Panc1 (cell line): ENCODE measurements around the gene DVL1. TPM values are rescaled to one million over a fixed set of nuclear protein-coding genes. Genes with fewer than 3 reads are reported as not detected.

Source experiments
- ATAC-seq: fragments of 200-7000 bp; cut with Tn5 transposase; 2 replicates; pipeline ENCODE4 v1.9.1; 2020; ENCODE audit warnings: mild to moderate bottlenecking, moderate library complexity
- BruUV-seq: library from RNA; stranded (reverse); fragments of 400-500 nt; replicated peaks from 2 replicates; lab custom pipeline; 2021; lab: Mats Ljungman, UMichigan
- CTCF ChIA-PET: fragments of 300-600 bp; sonication (Branson Sonifier 250); formaldehyde crosslinking; loops from one replicate; lab custom pipeline; 2022; ENCODE audit warnings: antibody characterized with exemption; lab: Charles Lee
- POLR2A ChIA-PET: fragments of 300-600 bp; sonication (Branson Sonifier 250); formaldehyde crosslinking; loops from one replicate; lab custom pipeline; 2022; ENCODE audit warnings: antibody characterized with exemption; lab: Charles Lee
- DNase-seq: peaks from one replicate; pipeline ENCODE4 v3.0.0-alpha.2; 2010; ENCODE audit warnings: low read depth, low spot score
- H3K27ac ChIP-seq: 2 replicates; pipeline ENCODE4 v1.5.1; 2011; ENCODE audit warnings: mild to moderate bottlenecking, low read length, inconsistent platforms
- H3K27me3 ChIP-seq: fragments of 200-500 bp; sonication (Bioruptor generic); 2 replicates; pipeline ENCODE4 v1.6.0; 2014; ENCODE audit warnings: low read length, inconsistent platforms; ENCODE audit not compliant: control insufficient read depth, insufficient read depth
- H3K36me3 ChIP-seq: fragments of 200-500 bp; sonication (Bioruptor generic); 2 replicates; pipeline ENCODE4 v1.5.1; 2014; ENCODE audit warnings: inconsistent platforms, mild to moderate bottlenecking, low read length, moderate library complexity; ENCODE audit not compliant: control insufficient read depth, insufficient read depth
- H3K4me1 ChIP-seq: 2 replicates; pipeline ENCODE4 v1.5.1; 2011; ENCODE audit warnings: inconsistent platforms, mild to moderate bottlenecking, low read length, moderate library complexity; ENCODE audit not compliant: control insufficient read depth, insufficient read depth
- H3K4me3 ChIP-seq, 2 experiments: 2 replicates each; pipeline ENCODE4 v1.5.1; 2011 to 2012; ENCODE audit warnings: low read depth in 2 of 2, low read length in 2 of 2, mild to moderate bottlenecking in 2 of 2, inconsistent platforms in 1 of 2, moderate library complexity in 1 of 2
- H3K9me3 ChIP-seq: fragments of 200-500 bp; sonication (Bioruptor generic); 2 replicates; pipeline ENCODE4 v1.5.1; 2014; ENCODE audit warnings: low read depth, mild to moderate bottlenecking, inconsistent platforms, low read length, moderate library complexity; ENCODE audit not compliant: control insufficient read depth, insufficient read depth
- CTCF ChIP-seq: fragments of 450-650 bp; IDR thresholded peaks from 2 replicates; pipeline ENCODE4 v1.5.1; 2017; ENCODE audit warnings: mild to moderate bottlenecking
- POLR2AphosphoS5 ChIP-seq: IDR thresholded peaks from 2 replicates; pipeline ENCODE4 v1.6.1; 2012; ENCODE audit warnings: mild to moderate bottlenecking, low read depth, low read length, moderate library complexity
- REST ChIP-seq, 2 experiments: IDR thresholded peaks; 2 replicates each; pipeline ENCODE4 v1.6.1; 2011 to 2012; ENCODE audit warnings: low read depth in 2 of 2, control low read depth in 1 of 2, low read length in 1 of 2, mild to moderate bottlenecking in 1 of 2, moderate library complexity in 1 of 2; ENCODE audit not compliant: insufficient read depth in 1 of 2
- SIN3A ChIP-seq: IDR thresholded peaks from 2 replicates; pipeline ENCODE4 v1.6.1; 2012; ENCODE audit warnings: low read depth, mild to moderate bottlenecking, low read length, moderate library complexity, borderline replicate concordance; ENCODE audit not compliant: insufficient read depth
- TCF7L2 ChIP-seq: IDR thresholded peaks from 2 replicates; pipeline ENCODE4 v1.6.1; 2011; ENCODE audit warnings: mild to moderate bottlenecking, low read depth, low read length, inconsistent platforms
- in situ Hi-C: cut with HindIII; loops from 2 replicates; pipeline ENCODE4 v1.10.0; 2016; ENCODE audit warnings: low sequenced_read_pairs, low pct_unique_long_range_greater_than_20kb
- intact Hi-C: fragments of 100-400 bp; cut with micrococcal nuclease; formaldehyde crosslinking; loops from one replicate; pipeline ENCODE4 v1.10.0; 2022; ENCODE audit not compliant: unreplicated experiment
- total RNA-seq: library from RNA; stranded (reverse); gene quantifications from one replicate; pipeline ENCODE4 v1.2.1, GENCODE V29; 2021; ENCODE audit not compliant: unreplicated experiment

DVL1 gene
- total RNA-seq, 1 experiment from 2014 or later: 144 TPM

GRCh38 chr1:1315435-1315954, 33.7 kb downstream of the DVL1 start:
- TF ChIP-seq CTCF: no peak
- TF ChIP-seq REST (IDR thresholded peaks at IDR 0.05; ENCODE audit: insufficient read depth in 1 of 2, low read depth in 2 of 2, low read length in 1 of 2): no peak
- TF ChIP-seq POLR2AphosphoS5: 0 out of 2 replicates have a peak, but pooled peaks have one; percentile 30
- no peak overlapping the region for H3K27ac ChIP-seq
- peaks cover 21% of the 10 kb centered on the region for H3K4me1 ChIP-seq
- H3K4me3 ChIP-seq: no peak overlapping the region
- H3K36me3 ChIP-seq: no peaks in the 10 kb centered on the region; the same call in none of the 2 replicates
- no peaks in the 10 kb centered on the region for H3K9me3 ChIP-seq
- H3K27me3 ChIP-seq: no peaks in the 10 kb centered on the region
- in situ Hi-C loops: no loop called here
- DNase-seq (no peak), ATAC-seq (no peak)
- ChIA-PET CTCF (no interaction called here), POLR2A (no interaction called here)
- no TSS peak for BruUV-seq
- intact Hi-C loops: no loop called here

GRCh38 chr1:1314678-1315335, 34.4 kb downstream of the DVL1 start:
- intact Hi-C loops (no loop called here), in situ Hi-C loops (no loop called here)
- CTCF ChIA-PET: no interaction called here
- DNase-seq (no peak), ATAC-seq (no peak)
- no peaks in the 10 kb centered on the region for H3K9me3 ChIP-seq
- no peaks in the 10 kb centered on the region; the same call in none of the 2 replicates for H3K36me3 ChIP-seq
- no peaks in the 10 kb centered on the region for H3K27me3 ChIP-seq
- BruUV-seq: no TSS peak
- POLR2A ChIA-PET: no interaction called here
- peaks cover 25% of the 10 kb centered on the region for H3K4me1 ChIP-seq
- H3K27ac ChIP-seq: no peak overlapping the region
- TF ChIP-seq POLR2AphosphoS5: no peak
- no peak for TF ChIP-seq CTCF
- no peak for TF ChIP-seq SIN3A
- TF ChIP-seq TCF7L2: no peak
- no peak for TF ChIP-seq REST (IDR thresholded peaks at IDR 0.05; ENCODE audit: insufficient read depth in 1 of 2, low read depth in 2 of 2, low read length in 1 of 2)
- no peak overlapping the region for H3K4me3 ChIP-seq
